ENCODE data around the gene DNAJC28. TPM values are rescaled to one million over a fixed set of nuclear protein-coding genes. Genes with fewer than 3 reads are reported as not detected.

Gene DNAJC28
- total RNA-seq, 2 experiments from 2014 or later = 0.37 to 0.43 TPM

Other genes with a start within 250 kb of the DNAJC28 start
- gene IL10RB, start 225.3 kb downstream of the DNAJC28 start, total RNA-seq = 10 to 100 TPM; 22.8 to 25.0 TPM
- 10 to 100 TPM; 21.8 to 29.6 TPM for gene IFNAR1, start 166.7 kb downstream of the DNAJC28 start, total RNA-seq
- gene IFNGR2, start 88.3 kb downstream of the DNAJC28 start, total RNA-seq = 10 to 100 TPM; 16.4 to 18.9 TPM
- gene TMEM50B, start 11.7 kb downstream of the DNAJC28 start, total RNA-seq = 10 to 100 TPM; 13.6 to 15.2 TPM
- gene GART, start 50.4 kb upstream of the DNAJC28 start, total RNA-seq = 100 to 1,000 TPM; 223 to 231 TPM
- 100 to 1,000 TPM; 299 to 380 TPM for gene SON, start 51.3 kb upstream of the DNAJC28 start, total RNA-seq
- gene DONSON, start 97.0 kb upstream of the DNAJC28 start, total RNA-seq = 10 to 100 TPM; 39.5 to 41.8 TPM
- gene CRYZL1, start 150.0 kb upstream of the DNAJC28 start, total RNA-seq = 10 to 100 TPM; 31.4 to 35.2 TPM
- gene ITSN1, start 150.8 kb upstream of the DNAJC28 start, total RNA-seq = 1 to 10 TPM; 5.7 to 7.3 TPM

Measured in activated CD4-positive, alpha-beta T cell treated with anti-CD3 and anti-CD28 coated beads for 36 hours (primary cell).